Tibial nerve (tissue), 4 donors: Measurements from ENCODE around the gene STRIP1.

Experiments used
- EP300 ChIP-seq, 2 donors: sonication (generic); formaldehyde crosslinking; IDR thresholded peaks; one replicate each; pipeline ENCODE4 v1.6.1; 2017; ENCODE audit warnings: antibody characterized with exemption in 2 of 2, mild to moderate bottlenecking in 1 of 2
- TF ChIP-seq, protein P1 (sequence below), 5 experiments: fragments of 200-600 bp in 3 of 5; fragments of 450-650 bp in 2 of 5; sonication (generic) in 3 of 5; IDR thresholded peaks; one replicate each; pipeline ENCODE4 v1.5.1; 2016 to 2019; ENCODE audit warnings: antibody characterized with exemption in 5 of 5, mild to moderate bottlenecking in 3 of 5, moderate library complexity in 2 of 5

DNA sequence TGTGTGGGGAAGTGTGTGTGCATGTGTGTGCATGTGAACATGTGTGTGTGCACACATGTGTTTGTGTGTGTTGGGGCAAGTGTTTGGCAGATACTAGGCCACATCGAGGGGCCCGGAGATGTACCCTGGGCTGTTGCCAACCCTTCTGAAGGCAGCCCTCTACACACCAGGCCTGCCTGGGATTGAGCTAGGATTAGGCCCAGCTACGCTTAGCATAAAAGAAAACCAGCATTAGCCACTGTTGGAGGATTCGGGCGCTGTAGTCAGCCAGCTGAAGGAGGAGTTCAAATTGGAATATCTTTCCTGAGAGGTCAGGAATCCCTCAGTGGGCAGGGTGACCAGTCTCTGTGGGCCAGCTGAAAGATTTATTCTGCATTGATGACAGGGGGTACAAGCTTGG, 46.6 kb downstream of the STRIP1 start:
- TF ChIP-seq, protein P1, sequence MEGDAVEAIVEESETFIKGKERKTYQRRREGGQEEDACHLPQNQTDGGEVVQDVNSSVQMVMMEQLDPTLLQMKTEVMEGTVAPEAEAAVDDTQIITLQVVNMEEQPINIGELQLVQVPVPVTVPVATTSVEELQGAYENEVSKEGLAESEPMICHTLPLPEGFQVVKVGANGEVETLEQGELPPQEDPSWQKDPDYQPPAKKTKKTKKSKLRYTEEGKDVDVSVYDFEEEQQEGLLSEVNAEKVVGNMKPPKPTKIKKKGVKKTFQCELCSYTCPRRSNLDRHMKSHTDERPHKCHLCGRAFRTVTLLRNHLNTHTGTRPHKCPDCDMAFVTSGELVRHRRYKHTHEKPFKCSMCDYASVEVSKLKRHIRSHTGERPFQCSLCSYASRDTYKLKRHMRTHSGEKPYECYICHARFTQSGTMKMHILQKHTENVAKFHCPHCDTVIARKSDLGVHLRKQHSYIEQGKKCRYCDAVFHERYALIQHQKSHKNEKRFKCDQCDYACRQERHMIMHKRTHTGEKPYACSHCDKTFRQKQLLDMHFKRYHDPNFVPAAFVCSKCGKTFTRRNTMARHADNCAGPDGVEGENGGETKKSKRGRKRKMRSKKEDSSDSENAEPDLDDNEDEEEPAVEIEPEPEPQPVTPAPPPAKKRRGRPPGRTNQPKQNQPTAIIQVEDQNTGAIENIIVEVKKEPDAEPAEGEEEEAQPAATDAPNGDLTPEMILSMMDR (IDR thresholded peaks at IDR 0.05) = no peak
- no peak for TF ChIP-seq EP300 (IDR thresholded peaks at IDR 0.05)
